ENCODE measurements around the gene GGACT.

GRCh38 chr13:100543872-100544602, 44.6 kb downstream of the GGACT start:
- no peak for TF ChIP-seq CTCF (IDR thresholded peaks at IDR 0.05)
- no peak for TF ChIP-seq POLR2A (IDR thresholded peaks at IDR 0.05)

Measured in vagina (tissue), 2 donors.